H1 (cell line): ENCODE results near the gene ACP2. TPM values are rescaled to one million over a fixed set of nuclear protein-coding genes. Genes with fewer than 3 reads are reported as not detected.

Experiments used
- CTCF ChIA-PET: fragments of 300-600 bp; sonication (Branson Sonifier 250); formaldehyde crosslinking; loops from one replicate; lab custom pipeline; 2021; ENCODE audit not compliant: partially characterized antibody; lab: Charles Lee
- POLR2A ChIA-PET: fragments of 300-600 bp; sonication (Branson Sonifier 250); formaldehyde crosslinking; loops from one replicate; lab custom pipeline; 2021; ENCODE audit warnings: inconsistent platforms; ENCODE audit not compliant: partially characterized antibody; lab: Charles Lee
- DNase-seq, 2 experiments: peaks; one replicate each; pipeline versions ENCODE4 v3.0.0 to v3.0.0-alpha.2; 2010 to 2022; ENCODE audit warnings: low spot score in 2 of 2, low read depth in 1 of 2, mixed read lengths in 1 of 2
- FAIRE-seq: peaks from 2 replicates; lab custom pipeline; 2011; peaks lifted over from hg19 to GRCh38; lab: Jason Lieb, UNC
- H2AFZ ChIP-seq: 2 replicates; pipeline ENCODE4 v1.8.1; 2012; ENCODE audit warnings: low read length, inconsistent platforms
- H2AK5ac ChIP-seq: 2 replicates; pipeline ENCODE4 v1.6.1; 2013; ENCODE audit warnings: low read depth, low read length
- H2BK120ac ChIP-seq: replicated peaks from 2 replicates; pipeline ENCODE3; 2013; ENCODE audit warnings: low read depth, low read length, inconsistent platforms
- H2BK12ac ChIP-seq: 2 replicates; pipeline ENCODE4 v1.6.1; 2013; ENCODE audit warnings: low read depth, low read length
- H2BK15ac ChIP-seq: 2 replicates; pipeline ENCODE4 v1.6.1; 2013; ENCODE audit warnings: low read length
- H2BK20ac ChIP-seq: 2 replicates; pipeline ENCODE4 v1.6.1; 2013; ENCODE audit warnings: low read length
- H2BK5ac ChIP-seq: 2 replicates; pipeline ENCODE4 v1.6.1; 2013; ENCODE audit warnings: low read depth, low read length
- H3K14ac ChIP-seq: 2 replicates; pipeline ENCODE4 v1.6.1; 2013; ENCODE audit warnings: inconsistent platforms; ENCODE audit not compliant: insufficient read length
- H3K18ac ChIP-seq: 2 replicates; pipeline ENCODE4 v1.6.1; 2013; ENCODE audit warnings: low read length; ENCODE audit errors: extremely low read depth
- H3K23ac ChIP-seq: 2 replicates; pipeline ENCODE4 v1.6.1; 2013; ENCODE audit warnings: inconsistent platforms; ENCODE audit not compliant: insufficient read length
- H3K23me2 ChIP-seq: 2 replicates; pipeline ENCODE4 v1.6.1; 2013; ENCODE audit warnings: low read depth, low read length
- H3K27ac ChIP-seq: 2 replicates; pipeline ENCODE4 v1.6.1; 2011; ENCODE audit warnings: low read depth, low read length, inconsistent platforms
- H3K27me3 ChIP-seq, 4 experiments: replicated peaks in 1 of 4; 1 replicate in 1 of 4; 2 replicates in 3 of 4; pipeline versions ENCODE4 v1.6.1 to v1.8.1; 2011 to 2013; ENCODE audit warnings: low read length in 3 of 4, mild to moderate bottlenecking in 3 of 4, inconsistent platforms in 2 of 4, mixed read lengths in 2 of 4, moderate library complexity in 1 of 4; ENCODE audit not compliant: control insufficient read depth in 3 of 4, insufficient read depth in 3 of 4; ENCODE audit errors: extremely low read depth in 1 of 4
- H3K36me3 ChIP-seq, 4 experiments: 2 replicates each; pipeline versions ENCODE4 v1.6.1 to v1.8.1; 2011 to 2013; ENCODE audit warnings: mild to moderate bottlenecking in 4 of 4, low read length in 3 of 4, moderate library complexity in 2 of 4, control low read depth in 1 of 4, inconsistent platforms in 1 of 4; ENCODE audit not compliant: insufficient read depth in 4 of 4, control insufficient read depth in 2 of 4
- H3K4ac ChIP-seq: replicated peaks from 2 replicates; pipeline ENCODE3; 2013; ENCODE audit warnings: low read length, low read depth, mixed read lengths, inconsistent platforms; ENCODE audit not compliant: insufficient read length
- H3K4me1 ChIP-seq, 4 experiments: replicated peaks in 1 of 4; 1 replicate in 1 of 4; 2 replicates in 3 of 4; pipeline versions ENCODE4 v1.6.1 to v1.8.1; 2011 to 2013; ENCODE audit warnings: low read length in 3 of 4, inconsistent platforms in 2 of 4, mixed read lengths in 1 of 4; ENCODE audit not compliant: insufficient read depth in 4 of 4, control insufficient read depth in 3 of 4
- H3K4me2 ChIP-seq, 2 experiments: 2 replicates each; pipeline versions ENCODE4 v1.6.1 to v1.8.1; 2011 to 2013; ENCODE audit warnings: low read depth in 2 of 2, low read length in 2 of 2, control low read depth in 1 of 2, inconsistent platforms in 1 of 2, mild to moderate bottlenecking in 1 of 2; ENCODE audit not compliant: insufficient read depth in 1 of 2
- H3K4me3 ChIP-seq, 4 experiments: fragments of 200-600, 300-600 bp in 1 of 4; sonication (generic), shearing (Covaris generic), sonication (Bioruptor Twin) in 1 of 4; 2 replicates each; pipeline versions ENCODE4 v1.5.1 to v1.8.1; 2011 to 2016; ENCODE audit warnings: low read length in 4 of 4, low read depth in 3 of 4, control low read depth in 2 of 4, inconsistent platforms in 2 of 4, mild to moderate bottlenecking in 2 of 4, mixed read lengths in 1 of 4, moderate library complexity in 1 of 4; ENCODE audit not compliant: insufficient read depth in 2 of 4; ENCODE audit errors: extremely low read depth in 1 of 4
- H3K56ac ChIP-seq: replicated peaks from 2 replicates; pipeline ENCODE3; 2013; ENCODE audit warnings: low read depth, mild to moderate bottlenecking, mixed read lengths, low read length, inconsistent platforms; ENCODE audit not compliant: insufficient read length
- H3K79me1 ChIP-seq: 2 replicates; pipeline ENCODE4 v1.6.1; 2013; ENCODE audit warnings: low read depth, low read length, control low read depth
- H3K79me2 ChIP-seq, 2 experiments: 2 replicates each; pipeline versions ENCODE4 v1.6.1 to v1.8.1; 2012 to 2013; ENCODE audit warnings: low read length in 2 of 2, mild to moderate bottlenecking in 2 of 2, inconsistent platforms in 1 of 2; ENCODE audit not compliant: insufficient read depth in 2 of 2, control insufficient read depth in 1 of 2
- H3K9ac ChIP-seq, 4 experiments: replicated peaks in 1 of 4; 1 replicate in 1 of 4; 2 replicates in 3 of 4; pipeline versions ENCODE4 v1.6.1 to v1.8.1; 2011 to 2013; ENCODE audit warnings: low read depth in 3 of 4, low read length in 3 of 4, control low read depth in 2 of 4, mild to moderate bottlenecking in 2 of 4, moderate library complexity in 2 of 4, inconsistent platforms in 1 of 4; ENCODE audit errors: extremely low read depth in 1 of 4
- H3K9me3 ChIP-seq, 2 experiments: 2 replicates each; pipeline versions ENCODE4 v1.6.1 to v1.8.1; 2012 to 2013; ENCODE audit warnings: mild to moderate bottlenecking in 2 of 2, moderate library complexity in 2 of 2, control low read depth in 1 of 2, inconsistent platforms in 1 of 2, low read depth in 1 of 2, low read length in 1 of 2, mixed read lengths in 1 of 2; ENCODE audit not compliant: insufficient read depth in 2 of 2
- H4K20me1 ChIP-seq, 2 experiments: replicated peaks in 1 of 2; 2 replicates each; pipeline versions ENCODE3 to v1.8.1; 2011 to 2013; ENCODE audit warnings: inconsistent platforms in 2 of 2, low read length in 2 of 2, mild to moderate bottlenecking in 1 of 2; ENCODE audit not compliant: insufficient read depth in 2 of 2, control insufficient read depth in 1 of 2
- H4K5ac ChIP-seq: 2 replicates; pipeline ENCODE4 v1.6.1; 2013; ENCODE audit warnings: low read length, low read depth, mixed read lengths, inconsistent platforms; ENCODE audit not compliant: insufficient read length
- H4K8ac ChIP-seq: 2 replicates; pipeline ENCODE4 v1.8.0; 2013; ENCODE audit warnings: mild to moderate bottlenecking, moderate library complexity, low read length, inconsistent platforms; ENCODE audit not compliant: insufficient read depth; ENCODE audit errors: extremely low read depth
- H4K91ac ChIP-seq: replicated peaks from 2 replicates; pipeline ENCODE3; 2013; ENCODE audit warnings: low read length, mixed read lengths, inconsistent platforms; ENCODE audit not compliant: insufficient read length
- ATF2 ChIP-seq: IDR thresholded peaks from 2 replicates; pipeline ENCODE4 v1.6.1; 2012; ENCODE audit warnings: low read length, inconsistent platforms
- BRCA1 ChIP-seq: IDR thresholded peaks from 2 replicates; pipeline ENCODE4 v1.6.1; 2012; ENCODE audit warnings: low read depth, low read length, improper control_type of control experiment
- GABPA ChIP-seq: IDR thresholded peaks from 2 replicates; pipeline ENCODE4 v1.6.1; 2011; ENCODE audit warnings: mild to moderate bottlenecking, low read length, moderate library complexity, borderline replicate concordance; ENCODE audit not compliant: insufficient read depth
- HDAC6 ChIP-seq: IDR thresholded peaks from one replicate; pipeline ENCODE4 v1.7.1; 2012; ENCODE audit warnings: low read depth, mild to moderate bottlenecking, inconsistent platforms, low read length, moderate library complexity
- JUN ChIP-seq: IDR thresholded peaks from 2 replicates; pipeline ENCODE4 v1.6.1; 2011; ENCODE audit warnings: low read depth, mild to moderate bottlenecking, improper control_type of control experiment, low read length
- MAFK ChIP-seq: IDR thresholded peaks from 2 replicates; pipeline ENCODE4 v1.6.1; 2012; ENCODE audit warnings: low read depth, mild to moderate bottlenecking, improper control_type of control experiment, low read length
- RXRA ChIP-seq: IDR thresholded peaks from 2 replicates; pipeline ENCODE4 v1.6.1; 2011; ENCODE audit warnings: low read depth, mild to moderate bottlenecking, low read length, moderate library complexity; ENCODE audit not compliant: insufficient read depth
- SUZ12 ChIP-seq: fragments of 200-600 bp; sonication (generic); IDR thresholded peaks from 2 replicates; pipeline ENCODE4 v1.6.1; 2012; ENCODE audit warnings: mild to moderate bottlenecking, inconsistent platforms, low read length, moderate library complexity, mixed read lengths
- ZNF274 ChIP-seq: IDR thresholded peaks from 2 replicates; pipeline ENCODE4 v1.7.0; 2012; ENCODE audit warnings: low read length, borderline replicate concordance; ENCODE audit errors: extremely low read depth
- WGBS, 2 experiments: shearing (Covaris generic) in 1 of 2; methylation state at CpG; one replicate each; pipeline versions ENCODE4 v1.1.6 to v1.1.7; 2013 to 2015; ENCODE audit warnings: low lambda C conversion rate in 2 of 2, mixed read lengths in 2 of 2, inconsistent platforms in 1 of 2, low coverage in 1 of 2, missing lambda C conversion rate in 1 of 2; ENCODE audit not compliant: insufficient replicate concordance in 2 of 2, insufficient coverage in 1 of 2, insufficient read length in 1 of 2; ENCODE audit errors: extremely low coverage in 1 of 2, missing lambda C conversion rate in 1 of 2; 5-methylcytosine and 5-hydroxymethylcytosine counted together
- polyA plus RNA-seq, 7 experiments: library from polyadenylated mRNA; depleted of rRNA in 3 of 7; stranded (reverse) in 5 of 7; unstranded in 2 of 7; fragments of >200 nt in 5 of 7; fragments of 200-250 nt in 2 of 7; gene quantifications; 1 replicate in 5 of 7; 2 replicates in 1 of 7; 4 replicates in 1 of 7; pipeline versions ENCODE4 v1.2.1 to v1.2.3, GENCODE V29; 2011 to 2013; ENCODE audit warnings: missing spikeins in 2 of 7, mixed read lengths in 2 of 7
- total RNA-seq: library from RNA; stranded (reverse); fragmentation: NEBNext Ultra II Directional; extraction: Animal tissue kit (Norgen Biotek cat#: 25700); gene quantifications from 2 replicates; pipeline ENCODE4 v1.2.1, GENCODE V29; 2021

Gene ACP2
- total and polyA plus RNA-seq, 2 of the 8 experiments (the other 6 are each of a cell fraction or from before 2014, with no cell fraction given), result 17.8 to 19.8 TPM

- H3K9me3 ChIP-seq, result no peaks in the 10 kb centered on the region
- ChIA-PET CTCF (interaction anchor here (0.7 to 11.4 kb wide), 23 partner anchors 9 to 1419 kb away, joined by 3 to 107 read pairs (median 4); partner anchors contain the start of genes ACP2, ARFGAP2, DDB2 and NR1H3), POLR2A (interaction anchor here (0.7 to 11.9 kb wide), 8 partner anchors 10 to 71 kb away, joined by 3 to 138 read pairs (median 8); partner anchors contain the start of genes ACP2, DDB2 and NR1H3)
- H3K18ac ChIP-seq, result no peak overlapping the region
- peaks cover 6 to 27% (median 24%) of the 10 kb centered on the region in 4 experiments; a peak in 7 of 8 replicates for H3K36me3 ChIP-seq
- no peak overlapping the region for H4K5ac ChIP-seq
- H3K27ac ChIP-seq, result no peak overlapping the region
- no peak overlapping the region for H3K9ac ChIP-seq
- H2BK5ac ChIP-seq, result no peak overlapping the region
- H3K23me2 ChIP-seq, result no peaks in the 10 kb centered on the region
- no peak overlapping the region for H3K23ac ChIP-seq
- DNase-seq (no peak), FAIRE-seq (no peak)
- no peak overlapping the region for H4K91ac ChIP-seq
- H2BK120ac ChIP-seq, result no peak overlapping the region
- H3K14ac ChIP-seq, result no peak overlapping the region
- H3K79me2 ChIP-seq, result no peaks in the 10 kb centered on the region
- no peak overlapping the region for H2AFZ ChIP-seq
- H2AK5ac ChIP-seq, result no peak overlapping the region
- H4K8ac ChIP-seq, result no peak overlapping the region
- no peak overlapping the region for H2BK12ac ChIP-seq
- peaks cover 0 to 5% of the 10 kb centered on the region in 2 experiments for H4K20me1 ChIP-seq
- no peak overlapping the region for H3K56ac ChIP-seq
- H2BK20ac ChIP-seq, result no peak overlapping the region
- H3K27me3 ChIP-seq, result no peaks in the 10 kb centered on the region
- no peak overlapping the region for H3K4me2 ChIP-seq
- H3K4me1 ChIP-seq, result 0 out of 7 replicates have a peak, but pooled peaks cover 0 to 2% (median 0%) of the 10 kb centered on the region in 4 experiments
- H2BK15ac ChIP-seq, result no peak overlapping the region
- WGBS, 2 experiments, result 95% methylated on average over 4 of the region's 4 CpGs; no CpG with 5 or more reads in 1 of the 2 experiments
- no peak overlapping the region for H3K4ac ChIP-seq
- no peaks in the 10 kb centered on the region; the same call in 1 of the 2 replicates for H3K79me1 ChIP-seq
- H3K4me3 ChIP-seq, result no peak overlapping the region
- TF ChIP-seq MAFK (no peak), ATF2 (no peak), HDAC6 (no peak), GABPA (no peak), JUN (no peak), ZNF274 (no peak), SUZ12 (no peak), RXRA (no peak), BRCA1 (no peak)
These were observed 15.6 kb downstream of the ACP2 start for GRCh38 chr11:47233051-47233450.
